GM23248 (cell line): ENCODE data around the gene PITPNM3. TPM values are rescaled to one million over a fixed set of nuclear protein-coding genes. Genes with fewer than 3 reads are reported as not detected.

ENCODE experiments used
- DNase-seq: peaks from one replicate; pipeline ENCODE4 v3.0.0-alpha.2; 2015
- H2AFZ ChIP-seq: fragments of 200-600 bp; sonication (generic); 2 replicates; pipeline ENCODE4 v1.6.1; 2016; ENCODE audit warnings: antibody characterized with exemption
- H3F3A ChIP-seq: fragments of 200-600 bp; sonication (generic); 2 replicates; pipeline ENCODE4 v1.6.1; 2016; ENCODE audit warnings: mild to moderate bottlenecking, antibody characterized with exemption, mixed run types; ENCODE audit not compliant: insufficient read depth
- H3K27ac ChIP-seq: fragments of 200-600 bp; sonication (generic); 2 replicates; pipeline ENCODE4 v1.5.1; 2016; ENCODE audit warnings: mild to moderate bottlenecking
- H3K27me3 ChIP-seq: fragments of 200-600 bp; sonication (generic); replicated peaks from 2 replicates; pipeline ENCODE4 v1.6.1; 2016; ENCODE audit warnings: mild to moderate bottlenecking; ENCODE audit not compliant: insufficient read depth
- H3K36me3 ChIP-seq: fragments of 200-600 bp; sonication (generic); 2 replicates; pipeline ENCODE4 v1.6.1; 2016; ENCODE audit warnings: low read depth, mild to moderate bottlenecking
- H3K4me1 ChIP-seq: fragments of 200-600 bp; sonication (generic); 2 replicates; pipeline ENCODE4 v1.6.1; 2016; ENCODE audit warnings: mild to moderate bottlenecking; ENCODE audit not compliant: insufficient read depth
- H3K4me2 ChIP-seq: fragments of 200-600 bp; sonication (generic); one replicate; pipeline ENCODE4 v1.6.1; 2016; ENCODE audit warnings: mild to moderate bottlenecking; ENCODE audit not compliant: unreplicated experiment
- H3K4me3 ChIP-seq: fragments of 200-600 bp; sonication (generic); 2 replicates; pipeline ENCODE4 v1.5.1; 2016; ENCODE audit warnings: mild to moderate bottlenecking
- H3K79me2 ChIP-seq: fragments of 200-600 bp; sonication (generic); 2 replicates; pipeline ENCODE4 v1.6.1; 2016; ENCODE audit warnings: mild to moderate bottlenecking; ENCODE audit not compliant: insufficient read depth
- H3K9ac ChIP-seq: fragments of 200-600 bp; sonication (generic); 2 replicates; pipeline ENCODE4 v1.6.1; 2016; ENCODE audit warnings: mild to moderate bottlenecking
- H3K9me2 ChIP-seq: fragments of 200-600 bp; sonication (generic); 2 replicates; pipeline ENCODE4 v1.6.1; 2016; ENCODE audit warnings: mixed run types, mild to moderate bottlenecking, moderate library complexity; ENCODE audit not compliant: insufficient read depth
- H3K9me3 ChIP-seq: fragments of 200-600 bp; sonication (generic); one replicate; pipeline ENCODE4 v1.6.1; 2017; ENCODE audit warnings: low read depth
- H4K20me1 ChIP-seq: fragments of 200-600 bp; sonication (generic); 2 replicates; pipeline ENCODE4 v1.6.0; 2016; ENCODE audit not compliant: insufficient read depth
- EZH2 ChIP-seq: fragments of 200-600 bp; sonication (generic); IDR thresholded peaks from 2 replicates; pipeline ENCODE4 v1.6.1; 2018; ENCODE audit warnings: antibody characterized with exemption, mild to moderate bottlenecking; ENCODE audit not compliant: insufficient read depth, poor library complexity, severe bottlenecking
- EZH2phosphoT487 ChIP-seq: fragments of 200-600 bp; sonication (generic); IDR thresholded peaks from 2 replicates; pipeline ENCODE4 v1.6.1; 2018; ENCODE audit warnings: antibody characterized with exemption, moderate library complexity, mild to moderate bottlenecking, low read depth; ENCODE audit not compliant: insufficient read depth
- WGBS, 2 experiments: methylation state at CpG; one replicate each; pipeline ENCODE4 v1.1.6; 2015 to 2017; ENCODE audit warnings: low lambda C conversion rate in 2 of 2, low coverage in 1 of 2; ENCODE audit errors: missing lambda C conversion rate in 2 of 2; 5-methylcytosine and 5-hydroxymethylcytosine counted together
- in situ Hi-C: fragments of 300-500 bp; cut with MboI; formaldehyde crosslinking; loops from 2 replicates; pipeline ENCODE4 v1.15.0; 2020
- polyA plus RNA-seq: library from polyadenylated mRNA; unstranded; fragments of >200 nt; fragmentation: Nextera tagmentation; extraction: Ambion mirVana; gene quantifications from 2 replicates; pipeline ENCODE4 v1.2.1, GENCODE V29; 2016
- total RNA-seq: library from RNA; depleted of rRNA; stranded (reverse); fragments of >200 nt; shearing (Covaris generic); gene quantifications from 2 replicates; pipeline ENCODE4 v1.2.3, GENCODE V29; 2014

The PITPNM3 gene
- total and polyA plus RNA-seq, 2 experiments from 2014 or later: 6.5 to 12.8 TPM

GRCh38 chr17:6543079-6544010 is 13.0 kb downstream of the PITPNM3 start:
- H3K27me3 ChIP-seq: no peaks in the 10 kb centered on the region
- no peak overlapping the region for H3K4me3 ChIP-seq
- in situ Hi-C loops: no loop called here
- no peak overlapping the region for H3K4me2 ChIP-seq
- H3K36me3 ChIP-seq: peaks cover 4% of the 10 kb centered on the region; the same call in 1 of the 2 replicates
- no peak overlapping the region for H2AFZ ChIP-seq
- no peaks in the 10 kb centered on the region for H3K9me3 ChIP-seq
- WGBS, 2 experiments: 80 to 83% methylated on average over 15 to 16 of the region's 16 CpGs
- H3K4me1 ChIP-seq: peaks cover 7% of the 10 kb centered on the region; the same call in 1 of the 2 replicates
- H3K9ac ChIP-seq: no peak overlapping the region
- H3K79me2 ChIP-seq: no peaks in the 10 kb centered on the region
- H3K27ac ChIP-seq: no peak overlapping the region
- no peaks in the 10 kb centered on the region for H4K20me1 ChIP-seq
- TF ChIP-seq EZH2phosphoT487 (no peak), EZH2 (no peak)
- no peaks in the 10 kb centered on the region for H3K9me2 ChIP-seq
- no peak for DNase-seq
- no peaks in the 10 kb centered on the region for H3F3A ChIP-seq

- Histone ChIP-seq H3K9ac (no peak overlapping the region), H3F3A (no peaks in the 10 kb centered on the region), H3K9me2 (no peaks in the 10 kb centered on the region), H3K4me3 (no peak overlapping the region), H3K79me2 (no peaks in the 10 kb centered on the region), H3K27me3 (no peaks in the 10 kb centered on the region), H2AFZ (no peak overlapping the region), H3K9me3 (no peaks in the 10 kb centered on the region), H4K20me1 (no peaks in the 10 kb centered on the region), H3K4me2 (no peak overlapping the region), H3K36me3 (peaks cover 4% of the 10 kb centered on the region; the same call in 1 of the 2 replicates), H3K27ac (no peak overlapping the region), H3K4me1 (peaks cover 7% of the 10 kb centered on the region; the same call in 1 of the 2 replicates)
- 87 to 92% methylated on average over 4 of the region's 4 CpGs for WGBS, 2 experiments
- in situ Hi-C loops: no loop called here
- no peak for TF ChIP-seq EZH2
- DNase-seq: no peak
These were observed 13.8 kb downstream of the PITPNM3 start for GRCh38 chr17:6542577-6542976.

- H3K9ac ChIP-seq: no peak overlapping the region
- H4K20me1 ChIP-seq: no peaks in the 10 kb centered on the region
- H3K27me3 ChIP-seq: no peaks in the 10 kb centered on the region
- H3K9me3 ChIP-seq: no peaks in the 10 kb centered on the region
- no peak overlapping the region for H3K27ac ChIP-seq
- TF ChIP-seq EZH2phosphoT487 (no peak), EZH2 (no peak)
- no peaks in the 10 kb centered on the region for H3K9me2 ChIP-seq
- 96 to 97% methylated on average over 4 of the region's 4 CpGs for WGBS, 2 experiments
- H3K4me1 ChIP-seq: peaks cover 7% of the 10 kb centered on the region; the same call in 1 of the 2 replicates
- in situ Hi-C loops: no loop called here
- no peaks in the 10 kb centered on the region for H3K79me2 ChIP-seq
- H3F3A ChIP-seq: no peaks in the 10 kb centered on the region
- H3K4me3 ChIP-seq: no peak overlapping the region
- no peak overlapping the region for H3K4me2 ChIP-seq
- no peak overlapping the region for H2AFZ ChIP-seq
- no peak for DNase-seq
- peaks cover 4% of the 10 kb centered on the region; the same call in 1 of the 2 replicates for H3K36me3 ChIP-seq
These were observed 14.5 kb downstream of the PITPNM3 start for GRCh38 chr17:6541886-6542285.

GRCh38 chr17:6539871-6540270 is 16.5 kb downstream of the PITPNM3 start:
- Histone ChIP-seq H3K4me3 (no peak overlapping the region), H3K4me1 (no peaks in the 10 kb centered on the region), H3K4me2 (no peak overlapping the region), H4K20me1 (no peaks in the 10 kb centered on the region), H3K9me2 (no peaks in the 10 kb centered on the region), H2AFZ (no peak overlapping the region), H3F3A (no peaks in the 10 kb centered on the region), H3K9me3 (no peaks in the 10 kb centered on the region), H3K27me3 (no peaks in the 10 kb centered on the region), H3K27ac (no peak overlapping the region), H3K9ac (no peak overlapping the region), H3K79me2 (no peaks in the 10 kb centered on the region), H3K36me3 (peaks cover 4% of the 10 kb centered on the region; the same call in 1 of the 2 replicates)
- TF ChIP-seq EZH2phosphoT487 (no peak), EZH2 (no peak)
- in situ Hi-C loops: no loop called here
- 71 to 78% methylated on average over 3 of the region's 3 CpGs for WGBS, 2 experiments
- DNase-seq: no peak
